GM19025 (cell line): ENCODE measurements around the gene MFGE8.
"Not testable (repeated sequence)": the region's sequence is repeated elsewhere in the genome, so short reads cannot be mapped to it uniquely, and the experiment has no call there.

Source experiments
- ATAC-seq: cut with Tn5 transposase; IDR thresholded peaks from one replicate; pipeline ENCODE4 v1.9.1; 2021; ENCODE audit warnings: mild to moderate bottlenecking, low read depth, moderate library complexity; ENCODE audit not compliant: unreplicated experiment

Gene MFGE8, protein sequence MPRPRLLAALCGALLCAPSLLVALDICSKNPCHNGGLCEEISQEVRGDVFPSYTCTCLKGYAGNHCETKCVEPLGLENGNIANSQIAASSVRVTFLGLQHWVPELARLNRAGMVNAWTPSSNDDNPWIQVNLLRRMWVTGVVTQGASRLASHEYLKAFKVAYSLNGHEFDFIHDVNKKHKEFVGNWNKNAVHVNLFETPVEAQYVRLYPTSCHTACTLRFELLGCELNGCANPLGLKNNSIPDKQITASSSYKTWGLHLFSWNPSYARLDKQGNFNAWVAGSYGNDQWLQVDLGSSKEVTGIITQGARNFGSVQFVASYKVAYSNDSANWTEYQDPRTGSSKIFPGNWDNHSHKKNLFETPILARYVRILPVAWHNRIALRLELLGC

DNA sequence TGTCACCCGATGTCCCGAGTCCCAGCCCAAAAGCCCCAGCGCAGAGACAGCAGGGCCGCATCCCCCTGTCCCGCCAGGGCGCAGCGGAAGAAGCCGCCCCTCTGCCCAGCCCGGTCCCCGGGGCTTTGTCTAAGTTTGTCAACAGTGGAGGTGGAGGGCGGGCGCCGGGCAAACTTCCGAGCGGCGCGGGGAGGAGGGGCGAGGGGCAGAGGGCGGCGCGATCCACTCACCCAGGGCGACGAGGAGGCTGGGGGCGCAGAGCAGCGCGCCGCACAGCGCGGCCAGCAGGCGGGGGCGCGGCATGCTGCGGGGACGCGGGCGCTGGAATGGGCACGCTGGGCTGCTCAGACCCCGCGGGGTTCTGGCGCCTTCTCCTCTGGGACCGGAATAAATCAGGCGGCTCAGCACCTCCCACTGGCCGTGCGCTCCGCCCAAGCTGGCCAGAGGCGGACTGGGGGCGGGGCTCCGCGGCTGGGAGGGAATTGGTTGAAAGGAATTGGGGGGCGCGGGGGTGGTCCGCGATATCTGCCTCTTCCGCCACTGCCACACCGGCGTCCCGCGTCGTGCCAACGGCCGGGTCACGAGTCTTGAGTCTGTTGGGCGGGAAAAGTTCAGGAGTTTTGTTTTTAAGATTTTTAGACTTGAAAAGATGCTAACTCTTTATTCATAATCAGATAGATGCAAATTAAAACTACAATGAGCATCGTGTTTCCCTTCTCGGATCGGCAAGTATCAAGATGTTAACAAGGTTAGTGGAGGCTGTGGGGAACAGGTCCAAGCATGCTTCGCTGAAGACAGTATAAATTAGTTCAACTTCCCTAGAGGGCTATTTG lies at the start of gene MFGE8:
TSS of gene MFGE8 (minus strand) at position 363 of the 833 bp plus-strand sequence. CDS start at position 303, 60 bp downstream.
- ATAC-seq: peak; percentile 82

DNA sequence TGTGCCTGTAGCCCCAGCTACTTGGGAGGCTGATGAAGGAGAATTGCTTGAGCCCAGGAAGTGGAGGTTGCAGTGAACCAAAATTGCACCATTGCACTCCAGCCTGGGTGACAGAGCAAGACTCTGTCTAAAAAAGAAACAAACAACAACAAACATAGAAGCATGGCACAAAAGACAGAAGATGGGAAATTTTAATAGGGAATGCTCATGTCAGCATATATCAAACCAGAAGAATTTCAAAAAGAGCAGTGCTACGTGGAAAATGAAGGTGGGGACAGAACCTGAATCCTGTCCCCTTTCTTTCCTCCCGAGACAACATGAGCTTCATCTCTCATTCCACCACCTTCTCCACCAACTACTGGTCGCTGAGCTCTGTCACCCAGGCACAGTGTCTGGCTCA lies 46.3 kb upstream of the MFGE8 start:
- no peak for ATAC-seq

DNA sequence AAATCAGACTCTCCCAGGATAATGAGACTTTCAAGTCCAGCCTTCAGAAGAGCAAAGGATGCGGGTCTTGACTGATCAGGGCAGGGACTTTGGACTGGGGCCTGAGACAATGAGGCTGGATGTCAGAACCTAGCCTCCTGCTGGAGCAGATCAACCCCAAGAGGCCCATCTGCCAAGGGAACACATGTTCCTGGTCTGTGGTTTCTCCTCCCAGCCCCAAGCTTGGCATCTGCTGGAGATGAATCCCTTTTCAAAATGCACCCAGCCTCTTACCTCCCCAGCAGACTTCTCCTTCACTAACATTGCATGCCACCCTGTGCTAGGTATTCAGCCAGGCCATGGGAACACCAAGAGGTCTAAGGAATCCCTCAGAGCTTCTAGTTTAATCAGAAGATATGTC lies 43.7 kb upstream of the MFGE8 start:
- ATAC-seq: no peak

- no peak for ATAC-seq
Observed at GRCh38 chr15:88956263-88956662, 43.1 kb upstream of the MFGE8 start.

GRCh38 chr15:88954431-88955277 lies 41.5 kb upstream of the MFGE8 start:
- no peak for ATAC-seq

- ATAC-seq: no peak
Observed at GRCh38 chr15:88950600-88951160, 37.5 kb upstream of the MFGE8 start.

DNA sequence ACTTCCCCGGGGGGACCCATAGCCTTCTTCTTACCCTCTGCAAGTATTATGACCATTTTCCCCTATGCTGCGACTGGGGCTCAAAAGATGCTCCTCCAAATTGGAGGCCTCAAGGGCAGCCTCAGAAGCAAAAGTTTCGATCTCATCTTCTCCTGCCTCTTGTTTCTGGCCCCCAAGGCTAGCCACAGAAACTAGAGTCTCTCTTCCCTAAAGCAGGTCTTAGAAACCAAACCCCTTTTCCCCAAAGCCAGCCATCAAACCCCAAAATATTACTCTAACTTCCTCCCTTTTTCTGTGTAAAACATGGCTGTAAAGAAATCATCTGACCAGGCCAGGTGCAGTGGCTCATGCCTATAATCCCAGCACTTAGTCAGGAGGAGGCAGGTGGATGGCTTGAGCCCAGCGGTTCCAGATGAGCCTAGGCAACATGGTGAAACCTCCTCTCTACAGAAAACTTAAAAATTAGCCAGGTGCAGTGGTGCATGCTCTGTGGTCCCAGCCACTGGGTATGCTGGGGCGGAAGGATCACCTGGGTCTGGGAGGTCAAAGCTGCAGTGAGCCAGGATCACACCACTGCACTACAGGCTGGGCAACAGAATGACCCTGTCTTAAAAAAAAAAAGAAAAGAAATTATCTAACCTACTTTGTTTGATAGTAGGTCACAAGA lies 36.7 kb upstream of the MFGE8 start:
- no peak for ATAC-seq

DNA sequence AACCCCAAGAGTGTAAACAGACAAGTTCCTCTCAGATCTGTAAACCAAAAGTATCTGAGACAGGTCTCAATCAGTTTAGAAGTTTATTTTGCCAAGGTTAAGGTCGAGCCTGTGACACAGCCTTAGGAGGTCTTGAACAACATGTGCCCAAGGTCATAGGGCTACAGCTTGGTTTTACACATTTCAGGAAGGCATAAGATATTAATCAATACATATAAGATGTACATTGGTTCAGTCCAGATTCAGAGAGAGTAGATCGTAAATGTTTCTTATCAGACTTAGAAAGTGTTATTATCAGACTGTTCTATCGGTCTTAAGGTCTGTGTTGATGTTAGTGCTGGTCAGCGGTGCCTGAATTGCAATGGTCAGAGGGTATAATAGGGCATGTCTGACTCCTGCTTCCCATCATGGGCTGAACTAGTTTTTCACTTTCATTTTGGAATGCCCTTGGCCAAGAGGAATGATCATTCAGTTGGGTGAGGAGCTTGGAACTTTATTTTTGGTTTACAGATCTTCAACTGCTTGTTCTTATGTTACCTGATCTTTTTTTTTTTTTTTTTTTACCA lies 27.0 kb upstream of the MFGE8 start:
- no peak for ATAC-seq

DNA sequence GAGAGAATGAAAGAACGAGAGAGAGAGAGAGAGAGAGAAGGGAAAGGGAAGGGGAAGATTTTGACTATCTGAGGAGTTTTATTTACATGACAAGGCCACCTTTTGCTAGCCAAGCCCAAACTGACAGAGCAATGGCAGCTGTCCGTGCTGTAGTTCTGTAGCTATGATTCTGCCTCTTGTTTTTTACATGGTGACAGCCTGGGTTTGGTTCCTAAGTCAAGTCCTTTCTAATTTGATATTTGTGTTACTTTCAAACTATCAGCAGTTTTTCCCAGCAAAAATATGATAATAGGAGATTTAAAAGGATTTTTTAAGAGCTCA lies 26.3 kb upstream of the MFGE8 start:
- no peak for ATAC-seq

GRCh38 chr15:88938802-88939485 lies 25.8 kb upstream of the MFGE8 start:
- ATAC-seq: no peak

DNA sequence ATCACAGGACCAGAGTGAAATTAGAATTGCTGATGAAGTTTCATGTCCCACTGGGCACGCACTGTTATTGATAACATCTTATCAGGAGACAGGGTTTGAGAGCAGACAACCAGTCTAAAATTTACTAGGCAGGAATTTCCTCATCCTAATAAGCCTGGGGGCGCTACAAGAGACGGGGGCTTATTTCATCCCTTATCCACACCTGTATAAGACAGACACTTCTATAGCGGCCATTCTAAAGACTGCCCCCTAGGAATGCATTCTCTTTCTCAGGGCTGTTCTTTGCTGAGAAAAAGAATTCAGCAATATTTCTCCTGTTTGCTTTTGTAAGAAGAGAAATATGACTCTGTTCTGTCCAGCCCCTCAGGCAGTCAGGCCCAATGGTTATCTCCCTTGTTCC lies 21.3 kb upstream of the MFGE8 start:
- not testable (repeated sequence) for ATAC-seq

DNA sequence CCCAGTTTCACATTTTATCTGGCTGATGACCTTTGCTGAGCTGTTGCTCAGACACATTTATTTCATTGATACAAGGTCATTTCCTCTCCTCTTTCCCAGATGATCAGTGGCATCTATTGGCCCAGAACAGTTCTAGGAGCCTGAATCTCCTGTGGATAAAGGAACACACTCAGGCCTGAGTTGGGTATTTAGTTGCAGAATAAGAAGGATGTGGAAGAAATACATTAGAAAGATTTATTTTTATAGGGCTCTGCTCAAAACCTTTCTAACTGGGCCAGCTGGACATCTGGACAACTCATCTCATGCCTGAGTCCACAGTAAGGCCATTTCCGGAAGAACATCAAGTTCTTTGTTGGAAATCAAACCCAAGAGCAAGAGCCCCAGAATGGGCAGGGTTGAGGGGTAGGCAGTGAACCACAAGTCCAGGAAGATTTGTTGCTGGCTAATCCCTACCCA lies 19.7 kb upstream of the MFGE8 start:
- ATAC-seq: no peak

- no peak for ATAC-seq
Observed at GRCh38 chr15:88932271-88932874, 19.2 kb upstream of the MFGE8 start.

- ATAC-seq: no peak
Observed at GRCh38 chr15:88930579-88930978, 17.4 kb upstream of the MFGE8 start.

GRCh38 chr15:88929358-88930098 lies 16.3 kb upstream of the MFGE8 start:
- not testable (repeated sequence) for ATAC-seq

- ATAC-seq: not testable (repeated sequence)
Observed at GRCh38 chr15:88928192-88928591, 15.0 kb upstream of the MFGE8 start.

DNA sequence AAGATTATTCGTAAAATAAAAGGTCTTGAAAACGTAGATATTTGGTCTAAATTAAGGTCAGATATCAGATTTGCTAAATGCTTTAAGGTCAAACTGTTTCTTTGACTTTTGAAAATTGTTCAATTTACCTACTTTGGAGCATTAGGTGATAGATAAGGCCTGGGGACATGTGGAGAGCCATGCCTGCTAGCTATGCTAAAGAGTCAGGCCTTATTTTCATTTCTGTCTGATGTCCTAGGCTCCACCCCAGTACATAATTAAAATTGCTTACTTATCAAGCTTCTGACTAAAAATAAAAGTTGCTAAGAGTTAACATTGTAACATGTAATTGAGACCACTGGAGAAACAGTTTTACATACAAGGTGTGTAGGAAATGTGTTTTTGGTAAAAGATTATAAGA lies 12.5 kb upstream of the MFGE8 start:
- ATAC-seq: not testable (repeated sequence)

- peak; percentile 68 for ATAC-seq
Observed at GRCh38 chr15:88920892-88921435, 7.8 kb upstream of the MFGE8 start.
